Measurements from ENCODE around the gene RPL27A. TPM values are rescaled to one million over a fixed set of nuclear protein-coding genes. Genes with fewer than 3 reads are reported as not detected.
A peak's percentile ranks its signal among the peaks of the same experiment; 100 is the strongest.

The RPL27A gene
- total RNA-seq, 1 donor: 673 TPM

- DNase-seq (ENCODE audit: low read depth): peak; percentile 96
- H3K4me3 ChIP-seq (ENCODE audit: low read depth, low read length): no peak overlapping the region
- TF ChIP-seq CTCF (IDR thresholded peaks at IDR 0.05; ENCODE audit: insufficient read depth, low read depth, low read length): no peak
Measured at GRCh38 chr11:8719211-8719649, 36.6 kb downstream of the RPL27A start.

GRCh38 chr11:8719721-8720120, 37.1 kb downstream of the RPL27A start:
- no peak for TF ChIP-seq CTCF (IDR thresholded peaks at IDR 0.05; ENCODE audit: insufficient read depth, low read depth, low read length)
- H3K4me3 ChIP-seq (ENCODE audit: low read depth, low read length): no peak overlapping the region
- DNase-seq (ENCODE audit: low read depth): no peak

- TF ChIP-seq CTCF (IDR thresholded peaks at IDR 0.05; ENCODE audit: insufficient read depth, low read depth, low read length): no peak
- no peak for DNase-seq (ENCODE audit: low read depth)
- no peak overlapping the region for H3K4me3 ChIP-seq (ENCODE audit: low read depth, low read length)
Measured at GRCh38 chr11:8720352-8720751, 37.8 kb downstream of the RPL27A start.

- no peak overlapping the region for H3K4me3 ChIP-seq (ENCODE audit: low read depth, low read length)
- DNase-seq (ENCODE audit: low read depth): peak; percentile 36
- no peak for TF ChIP-seq CTCF (IDR thresholded peaks at IDR 0.05; ENCODE audit: insufficient read depth, low read depth, low read length)
Measured at GRCh38 chr11:8720868-8721608, 38.4 kb downstream of the RPL27A start.

- no peak for TF ChIP-seq CTCF (IDR thresholded peaks at IDR 0.05; ENCODE audit: insufficient read depth, low read depth, low read length)
- no peak overlapping the region for H3K4me3 ChIP-seq (ENCODE audit: low read depth, low read length)
- DNase-seq (ENCODE audit: low read depth): peak; percentile 67
Measured at GRCh38 chr11:8721609-8722500, 39.3 kb downstream of the RPL27A start.

- no peak for DNase-seq (ENCODE audit: low read depth)
- H3K4me3 ChIP-seq (ENCODE audit: low read depth, low read length): no peak overlapping the region
- no peak for TF ChIP-seq CTCF (IDR thresholded peaks at IDR 0.05; ENCODE audit: insufficient read depth, low read depth, low read length)
Measured at GRCh38 chr11:8722809-8723208, 40.2 kb downstream of the RPL27A start.
